HEK293 (cell line): Measurements from ENCODE around the gene SH2D1B.

Source experiments
- CTCF ChIA-PET: fragments of 350-600 bp; formaldehyde crosslinking; extraction: SDS; loops from one replicate; lab custom pipeline; 2021; ENCODE audit warnings: antibody characterized with exemption; lab: Yijun Ruan, JAX
- POLR2A ChIA-PET: fragments of 300-600 bp; formaldehyde crosslinking; extraction: SDS; loops from one replicate; lab custom pipeline; 2020; ENCODE audit warnings: antibody characterized with exemption, inconsistent platforms; lab: Yijun Ruan, JAX
- H3K27ac ChIP-seq: fragments of 200-500 bp; sonication (Bioruptor generic); 2 replicates; pipeline ENCODE4 v1.5.1; 2014; ENCODE audit warnings: low read depth, low read length, control low read depth, inconsistent platforms; ENCODE audit errors: extremely low read depth
- H3K36me3 ChIP-seq, 2 experiments: fragments of 200-500 bp in 1 of 2; sonication (Bioruptor generic) in 1 of 2; 1 replicate in 1 of 2; 2 replicates in 1 of 2; pipeline ENCODE4 v1.5.1; 2014 to 2017; ENCODE audit warnings: inconsistent platforms in 2 of 2, low read length in 2 of 2; ENCODE audit not compliant: control insufficient read depth in 2 of 2, insufficient read depth in 1 of 2
- H3K4me1 ChIP-seq: fragments of 200-500 bp; sonication (Bioruptor generic); 2 replicates; pipeline ENCODE4 v1.5.1; 2014; ENCODE audit warnings: mild to moderate bottlenecking, low read length, inconsistent platforms; ENCODE audit not compliant: control insufficient read depth, insufficient read depth
- H3K4me3 ChIP-seq: 2 replicates; pipeline ENCODE4 v1.5.1; 2011; ENCODE audit warnings: low read depth, mild to moderate bottlenecking, control low read depth, low read length, moderate library complexity
- H3K9me3 ChIP-seq: fragments of 200-500 bp; sonication (Bioruptor generic); 2 replicates; pipeline ENCODE4 v1.5.1; 2014; ENCODE audit warnings: low read depth, low read length, inconsistent platforms; ENCODE audit not compliant: control insufficient read depth, insufficient read depth
- HOXC10 ChIP-seq: sonication (generic); formaldehyde crosslinking; IDR thresholded peaks from 2 replicates; pipeline ENCODE4 v1.8.1; 2023; ENCODE audit warnings: mild to moderate bottlenecking, missing genetic modification reagents
- KLF1 ChIP-seq: fragments of 450-650 bp; formaldehyde crosslinking; IDR thresholded peaks from 2 replicates; pipeline ENCODE4 v1.5.1; 2016; ENCODE audit warnings: missing biosample characterization, missing genetic modification characterization
- PRDM6 ChIP-seq: fragments of 450-650 bp; formaldehyde crosslinking; IDR thresholded peaks from 2 replicates; pipeline ENCODE4 v1.5.1; 2017; ENCODE audit warnings: missing biosample characterization, missing genetic modification characterization
- ZBTB48 ChIP-seq: fragments of 450-650 bp; formaldehyde crosslinking; IDR thresholded peaks from 2 replicates; pipeline ENCODE4 v1.5.1; 2016; ENCODE audit warnings: missing biosample characterization, missing genetic modification characterization
- ZFHX2 ChIP-seq: fragments of 450-650 bp; formaldehyde crosslinking; conservative IDR thresholded peaks from 2 replicates; pipeline ENCODE4 v1.5.1; 2016; ENCODE audit warnings: missing biosample characterization, missing genetic modification characterization
- ZNF114 ChIP-seq: fragments of 450-650 bp; formaldehyde crosslinking; IDR thresholded peaks from 2 replicates; pipeline ENCODE4 v1.5.0; 2017; ENCODE audit warnings: missing biosample characterization, missing genetic modification characterization
- ZNF146 ChIP-seq: fragments of 450-650 bp; formaldehyde crosslinking; IDR thresholded peaks from 2 replicates; pipeline ENCODE4 v1.5.1; 2016; ENCODE audit warnings: missing biosample characterization, missing genetic modification characterization
- ZNF37A ChIP-seq: fragments of 450-650 bp; IDR thresholded peaks from 2 replicates; pipeline ENCODE4 v1.5.1; 2018; ENCODE audit warnings: missing biosample characterization, missing genetic modification characterization
- ZNF404 ChIP-seq: fragments of 450-650 bp; formaldehyde crosslinking; IDR thresholded peaks from 2 replicates; pipeline ENCODE4 v1.5.1; 2017; ENCODE audit warnings: missing biosample characterization, missing genetic modification characterization
- ZNF473 ChIP-seq: fragments of 450-650 bp; formaldehyde crosslinking; IDR thresholded peaks from 2 replicates; pipeline ENCODE4 v1.5.1; 2017; ENCODE audit warnings: missing biosample characterization, missing genetic modification characterization
- ZNF626 ChIP-seq: fragments of 450-650 bp; sonication (Bioruptor Pico); formaldehyde crosslinking; IDR thresholded peaks from 2 replicates; pipeline ENCODE4 v1.5.1; 2018; ENCODE audit warnings: missing biosample characterization, missing genetic modification characterization, inconsistent platforms
- ZNF768 ChIP-seq: fragments of 450-650 bp; formaldehyde crosslinking; IDR thresholded peaks from 2 replicates; pipeline ENCODE4 v1.5.1; 2018; ENCODE audit warnings: missing biosample characterization, mild to moderate bottlenecking, missing genetic modification characterization
- ZNF777 ChIP-seq: fragments of 450-650 bp; formaldehyde crosslinking; IDR thresholded peaks from 2 replicates; pipeline ENCODE4 v1.5.1; 2017; ENCODE audit warnings: missing biosample characterization, missing genetic modification characterization, borderline replicate concordance
- ZNF837 ChIP-seq: fragments of 450-650 bp; formaldehyde crosslinking; IDR thresholded peaks from 2 replicates; pipeline ENCODE4 v1.5.1; 2016; ENCODE audit warnings: missing biosample characterization, missing genetic modification characterization
- TF ChIP-seq, protein P1 (sequence below): fragments of 450-650 bp; formaldehyde crosslinking; IDR thresholded peaks from 2 replicates; pipeline ENCODE4 v1.5.1; 2017; ENCODE audit warnings: missing biosample characterization, missing genetic modification characterization
- TF ChIP-seq, protein P2 (sequence below): sonication (generic); formaldehyde crosslinking; IDR thresholded peaks from 2 replicates; pipeline ENCODE4 v1.8.1; 2022; ENCODE audit warnings: mild to moderate bottlenecking, moderate library complexity, missing genetic modification reagents
- TF ChIP-seq, protein P3 (sequence below): fragments of 450-650 bp; formaldehyde crosslinking; IDR thresholded peaks from 2 replicates; pipeline ENCODE4 v1.5.1; 2016; ENCODE audit warnings: missing biosample characterization, missing genetic modification characterization

Gene SH2D1B

GRCh38 chr1:162404550-162405160 is 7.3 kb downstream of the SH2D1B start:
- H3K4me3 ChIP-seq, result no peak overlapping the region
- no peak for TF ChIP-seq ZNF768 (tag by site-specific recombination)
- TF ChIP-seq ZNF473 (tag by site-specific recombination), result no peak
- TF ChIP-seq ZNF777 (tag by site-specific recombination), result no peak
- 0 out of 2 replicates have a peak, but pooled peaks have one; percentile 10 for TF ChIP-seq ZFHX2 (tag by site-specific recombination)
- TF ChIP-seq, all 188 proteins: peak for 1
- CTCF ChIA-PET, result no interaction called here
- Histone ChIP-seq H3K36me3 (no peaks in the 10 kb centered on the region), H3K27ac (no peak overlapping the region), H3K9me3 (no peaks in the 10 kb centered on the region), H3K4me1 (no peaks in the 10 kb centered on the region)
- POLR2A ChIA-PET, result no interaction called here

- Histone ChIP-seq H3K36me3 (no peaks in the 10 kb centered on the region), H3K4me1 (0 out of 2 replicates have a peak, but pooled peaks cover 3% of the 10 kb centered on the region), H3K9me3 (no peaks in the 10 kb centered on the region), H3K27ac (no peak overlapping the region), H3K4me3 (no peak overlapping the region)
- no peak for TF ChIP-seq ZBTB48
- TF ChIP-seq, protein P1, sequence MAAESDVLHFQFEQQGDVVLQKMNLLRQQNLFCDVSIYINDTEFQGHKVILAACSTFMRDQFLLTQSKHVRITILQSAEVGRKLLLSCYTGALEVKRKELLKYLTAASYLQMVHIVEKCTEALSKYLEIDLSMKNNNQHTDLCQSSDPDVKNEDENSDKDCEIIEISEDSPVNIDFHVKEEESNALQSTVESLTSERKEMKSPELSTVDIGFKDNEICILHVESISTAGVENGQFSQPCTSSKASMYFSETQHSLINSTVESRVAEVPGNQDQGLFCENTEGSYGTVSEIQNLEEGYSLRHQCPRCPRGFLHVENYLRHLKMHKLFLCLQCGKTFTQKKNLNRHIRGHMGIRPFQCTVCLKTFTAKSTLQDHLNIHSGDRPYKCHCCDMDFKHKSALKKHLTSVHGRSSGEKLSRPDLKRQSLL (tag by site-specific recombination), result no peak
- TF ChIP-seq ZNF114 (tag by site-specific recombination), result no peak
- TF ChIP-seq ZNF146, result no peak
- TF ChIP-seq ZNF37A (tag by site-specific recombination), result no peak
- no peak for TF ChIP-seq ZNF404 (tag by site-specific recombination)
- TF ChIP-seq HOXC10 (CRISPR knock-in tag), result no peak
- no peak for TF ChIP-seq ZNF626 (tag by site-specific recombination)
- TF ChIP-seq PRDM6 (tag by site-specific recombination), result no peak
- no peak for TF ChIP-seq ZNF837 (tag by site-specific recombination)
- TF ChIP-seq, protein P2, sequence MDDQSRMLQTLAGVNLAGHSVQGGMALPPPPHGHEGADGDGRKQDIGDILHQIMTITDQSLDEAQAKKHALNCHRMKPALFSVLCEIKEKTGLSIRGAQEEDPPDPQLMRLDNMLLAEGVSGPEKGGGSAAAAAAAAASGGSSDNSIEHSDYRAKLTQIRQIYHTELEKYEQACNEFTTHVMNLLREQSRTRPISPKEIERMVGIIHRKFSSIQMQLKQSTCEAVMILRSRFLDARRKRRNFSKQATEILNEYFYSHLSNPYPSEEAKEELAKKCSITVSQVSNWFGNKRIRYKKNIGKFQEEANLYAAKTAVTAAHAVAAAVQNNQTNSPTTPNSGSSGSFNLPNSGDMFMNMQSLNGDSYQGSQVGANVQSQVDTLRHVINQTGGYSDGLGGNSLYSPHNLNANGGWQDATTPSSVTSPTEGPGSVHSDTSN, result no peak
- TF ChIP-seq, protein P3, sequence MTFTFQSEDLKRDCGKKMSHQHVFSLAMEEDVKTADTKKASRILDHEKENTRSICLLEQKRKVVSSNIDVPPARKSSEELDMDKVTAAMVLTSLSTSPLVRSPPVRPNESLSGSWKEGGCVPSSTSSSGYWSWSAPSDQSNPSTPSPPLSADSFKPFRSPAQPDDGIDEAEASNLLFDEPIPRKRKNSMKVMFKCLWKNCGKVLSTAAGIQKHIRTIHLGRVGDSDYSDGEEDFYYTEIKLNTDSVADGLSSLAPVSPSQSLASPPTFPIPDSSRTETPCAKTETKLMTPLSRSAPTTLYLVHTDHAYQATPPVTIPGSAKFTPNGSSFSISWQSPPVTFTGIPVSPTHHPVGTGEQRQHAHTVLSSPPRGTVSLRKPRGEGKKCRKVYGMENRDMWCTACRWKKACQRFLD, result no peak
- TF ChIP-seq KLF1, result no peak
- POLR2A ChIA-PET, result no interaction called here
- CTCF ChIA-PET, result interaction anchor here (1.7 kb wide), 1 partner anchor 344 kb away, joined by 5 read pairs; no protein-coding TSS in a partner anchor
Observed at GRCh38 chr1:162400790-162401355, 11.1 kb downstream of the SH2D1B start.
